Mesenchymal stem cell (in vitro differentiated cells and primary cell): ENCODE results near the gene AOX1.

Source experiments
- DNase-seq: peaks from one replicate; pipeline ENCODE4 v3.0.0-alpha.2; 2013
- H2AFZ ChIP-seq: one replicate; pipeline ENCODE4 v1.6.1; 2013; ENCODE audit warnings: low read depth, mild to moderate bottlenecking, control low read depth, inconsistent platforms, low read length, moderate library complexity
- H2AK5ac ChIP-seq: 2 replicates; pipeline ENCODE4 v1.6.1; 2013; ENCODE audit warnings: low read length, moderate library complexity, mild to moderate bottlenecking, inconsistent platforms; ENCODE audit not compliant: severe bottlenecking
- H2BK120ac ChIP-seq: one replicate; pipeline ENCODE4 v1.6.1; 2013; ENCODE audit warnings: low read depth, mild to moderate bottlenecking, inconsistent platforms, low read length, moderate library complexity
- H2BK12ac ChIP-seq, 2 experiments: one replicate each; pipeline ENCODE4 v1.6.1; 2013; ENCODE audit warnings: inconsistent platforms in 2 of 2, low read length in 2 of 2, mild to moderate bottlenecking in 2 of 2, moderate library complexity in 2 of 2, control low read depth in 1 of 2
- H2BK15ac ChIP-seq: one replicate; pipeline ENCODE4 v1.6.1; 2013; ENCODE audit warnings: mild to moderate bottlenecking, low read depth, inconsistent platforms; ENCODE audit not compliant: poor library complexity, severe bottlenecking
- H2BK5ac ChIP-seq: 2 replicates; pipeline ENCODE4 v1.6.1; 2013; ENCODE audit warnings: low read depth, mild to moderate bottlenecking, low read length, control low read depth, inconsistent platforms; ENCODE audit not compliant: poor library complexity, severe bottlenecking
- H3K14ac ChIP-seq, 2 experiments: one replicate each; pipeline ENCODE4 v1.6.1; 2013; ENCODE audit warnings: inconsistent platforms in 2 of 2, low read length in 2 of 2, control low read depth in 1 of 2, mild to moderate bottlenecking in 1 of 2, moderate library complexity in 1 of 2
- H3K18ac ChIP-seq, 2 experiments: one replicate each; pipeline ENCODE4 v1.6.1; 2013; ENCODE audit warnings: inconsistent platforms in 2 of 2, low read length in 2 of 2, control low read depth in 1 of 2, low read depth in 1 of 2, mild to moderate bottlenecking in 1 of 2
- H3K23ac ChIP-seq, 2 experiments: one replicate each; pipeline ENCODE4 v1.6.1; 2013; ENCODE audit warnings: inconsistent platforms in 2 of 2, low read length in 2 of 2, mild to moderate bottlenecking in 2 of 2, moderate library complexity in 2 of 2, control low read depth in 1 of 2
- H3K27ac ChIP-seq: 2 replicates; pipeline ENCODE4 v1.5.1; 2013; ENCODE audit warnings: mild to moderate bottlenecking, moderate library complexity, low read length, control low read depth, inconsistent platforms; ENCODE audit not compliant: poor library complexity, severe bottlenecking
- H3K27me3 ChIP-seq, 2 experiments: 2 replicates each; pipeline versions ENCODE4 v1.6.1 to v1.7.0; 2013; ENCODE audit warnings: low read length in 2 of 2, mild to moderate bottlenecking in 2 of 2, moderate library complexity in 2 of 2, control low read depth in 1 of 2, inconsistent platforms in 1 of 2; ENCODE audit not compliant: control insufficient read depth in 1 of 2, insufficient read depth in 1 of 2
- H3K36me3 ChIP-seq, 2 experiments: 2 replicates each; pipeline versions ENCODE4 v1.6.1 to v1.7.0; 2013; ENCODE audit warnings: low read length in 2 of 2, control low read depth in 1 of 2, inconsistent platforms in 1 of 2, low read depth in 1 of 2, mild to moderate bottlenecking in 1 of 2; ENCODE audit not compliant: insufficient read depth in 2 of 2, control insufficient read depth in 1 of 2
- H3K4ac ChIP-seq, 2 experiments: one replicate each; pipeline ENCODE4 v1.6.1; 2013; ENCODE audit warnings: inconsistent platforms in 2 of 2, low read length in 2 of 2, mild to moderate bottlenecking in 2 of 2, moderate library complexity in 2 of 2, control low read depth in 1 of 2, low read depth in 1 of 2
- H3K4me1 ChIP-seq: 2 replicates; pipeline ENCODE4 v1.6.1; 2013; ENCODE audit warnings: low read depth, low read length, control low read depth; ENCODE audit not compliant: control insufficient read depth, insufficient read depth
- H3K4me2 ChIP-seq: 2 replicates; pipeline ENCODE4 v1.6.1; 2013; ENCODE audit warnings: low read length, mild to moderate bottlenecking, inconsistent platforms; ENCODE audit not compliant: poor library complexity, severe bottlenecking
- H3K4me3 ChIP-seq, 2 experiments: 2 replicates each; pipeline versions ENCODE4 v1.5.1 to v1.7.0; 2013; ENCODE audit warnings: low read length in 2 of 2, mild to moderate bottlenecking in 2 of 2, control low read depth in 1 of 2, low read depth in 1 of 2; ENCODE audit not compliant: insufficient read depth in 1 of 2
- H3K79me1 ChIP-seq: replicated peaks from 2 replicates; pipeline ENCODE4 v1.6.1; 2013; ENCODE audit warnings: mild to moderate bottlenecking, control low read depth, low read length, inconsistent platforms; ENCODE audit not compliant: poor library complexity, severe bottlenecking
- H3K9ac ChIP-seq: 2 replicates; pipeline ENCODE4 v1.7.0; 2013; ENCODE audit warnings: mild to moderate bottlenecking, low read length, moderate library complexity
- H3K9me3 ChIP-seq: 2 replicates; pipeline ENCODE4 v1.7.0; 2013; ENCODE audit warnings: mild to moderate bottlenecking, low read length; ENCODE audit not compliant: control insufficient read depth
- H4K8ac ChIP-seq: one replicate; pipeline ENCODE4 v1.6.1; 2013; ENCODE audit warnings: inconsistent platforms, mild to moderate bottlenecking, low read length, moderate library complexity
- H4K91ac ChIP-seq: one replicate; pipeline ENCODE4 v1.6.1; 2013; ENCODE audit warnings: mild to moderate bottlenecking, low read length, inconsistent platforms
- WGBS: methylation state at CpG from one replicate; pipeline ENCODE4 v1.1.7; 2013; ENCODE audit warnings: mixed read lengths; 5-methylcytosine and 5-hydroxymethylcytosine counted together

The AOX1 gene

GRCh38 chr2:200662727-200663126, 76.9 kb downstream of the AOX1 start:
- Histone ChIP-seq H3K79me1 (no peaks in the 10 kb centered on the region), H2BK120ac (no peak overlapping the region), H2AK5ac (no peak overlapping the region), H3K14ac (no peak overlapping the region), H2AFZ (peak overlapping the region; percentile 3), H3K27ac (no peak overlapping the region), H3K23ac (no peak overlapping the region), H3K27me3 (no peaks in the 10 kb centered on the region), H3K9me3 (no peaks in the 10 kb centered on the region), H2BK15ac (no peak overlapping the region), H3K36me3 (peaks cover 0 to 41% of the 10 kb centered on the region in 2 experiments), H4K8ac (no peak overlapping the region), H3K4ac (no peak overlapping the region), H3K18ac (no peak overlapping the region), H3K9ac (peak overlapping the region; percentile 14), H3K4me1 (peaks cover 2% of the 10 kb centered on the region), H2BK12ac (no peak overlapping the region), H2BK5ac (no peak overlapping the region), H3K4me3 (peak overlapping the region in 1 of 2 experiments; percentile 23), H4K91ac (no peak overlapping the region), H3K4me2 (no peak overlapping the region)
- peak; percentile 76 for DNase-seq
- 1% methylated on average over 7 of the region's 7 CpGs for WGBS

GRCh38 chr2:200664770-200665494, 79.1 kb downstream of the AOX1 start:
- H3K4ac ChIP-seq, result no peak overlapping the region
- H3K18ac ChIP-seq, result no peak overlapping the region
- H3K9ac ChIP-seq, result no peak overlapping the region
- 91% methylated on average over 4 of the region's 6 CpGs for WGBS
- no peaks in the 10 kb centered on the region for H3K9me3 ChIP-seq
- no peak overlapping the region for H4K8ac ChIP-seq
- no peak overlapping the region for H2BK120ac ChIP-seq
- H3K4me3 ChIP-seq, result no peak overlapping the region
- no peak overlapping the region for H2BK15ac ChIP-seq
- H3K4me2 ChIP-seq, result no peak overlapping the region
- H2AFZ ChIP-seq, result no peak overlapping the region
- no peak overlapping the region for H2BK5ac ChIP-seq
- H3K27ac ChIP-seq, result no peak overlapping the region
- H2BK12ac ChIP-seq, result no peak overlapping the region
- no peak overlapping the region for H2AK5ac ChIP-seq
- peak overlapping the region in 1 of 2 experiments; percentile 8 for H3K14ac ChIP-seq
- H3K79me1 ChIP-seq, result no peaks in the 10 kb centered on the region
- H3K4me1 ChIP-seq, result peaks cover 2% of the 10 kb centered on the region
- no peak overlapping the region for H4K91ac ChIP-seq
- no peaks in the 10 kb centered on the region for H3K27me3 ChIP-seq
- no peak overlapping the region for H3K23ac ChIP-seq
- H3K36me3 ChIP-seq, result peaks cover 0 to 40% of the 10 kb centered on the region in 2 experiments
- no peak for DNase-seq

GRCh38 chr2:200665626-200666453, 80.0 kb downstream of the AOX1 start:
- no peak overlapping the region for H3K4me2 ChIP-seq
- H4K91ac ChIP-seq, result no peak overlapping the region
- no peak for DNase-seq
- H2AK5ac ChIP-seq, result no peak overlapping the region
- peaks cover 0 to 48% of the 10 kb centered on the region in 2 experiments for H3K36me3 ChIP-seq
- H3K27me3 ChIP-seq, result no peaks in the 10 kb centered on the region
- no peak overlapping the region for H2BK12ac ChIP-seq
- no peaks in the 10 kb centered on the region for H3K79me1 ChIP-seq
- H3K4ac ChIP-seq, result no peak overlapping the region
- peaks cover 2% of the 10 kb centered on the region for H3K4me1 ChIP-seq
- H3K9ac ChIP-seq, result no peak overlapping the region
- no peak overlapping the region for H2BK15ac ChIP-seq
- no peak overlapping the region for H3K27ac ChIP-seq
- H3K23ac ChIP-seq, result no peak overlapping the region
- H2AFZ ChIP-seq, result no peak overlapping the region
- no peak overlapping the region for H3K18ac ChIP-seq
- H2BK120ac ChIP-seq, result no peak overlapping the region
- H4K8ac ChIP-seq, result no peak overlapping the region
- no peaks in the 10 kb centered on the region for H3K9me3 ChIP-seq
- WGBS, result 91% methylated on average over 1 of the region's 2 CpGs
- no peak overlapping the region for H3K14ac ChIP-seq
- no peak overlapping the region for H3K4me3 ChIP-seq
- no peak overlapping the region for H2BK5ac ChIP-seq

- peaks cover 2% of the 10 kb centered on the region for H3K4me1 ChIP-seq
- no peak overlapping the region for H4K8ac ChIP-seq
- no peaks in the 10 kb centered on the region for H3K27me3 ChIP-seq
- H2BK5ac ChIP-seq, result no peak overlapping the region
- H3K14ac ChIP-seq, result no peak overlapping the region
- no peaks in the 10 kb centered on the region for H3K9me3 ChIP-seq
- no peak overlapping the region for H2AK5ac ChIP-seq
- no peak overlapping the region for H3K23ac ChIP-seq
- 87% methylated on average over 2 of the region's 3 CpGs for WGBS
- no peak overlapping the region for H2BK12ac ChIP-seq
- H2BK15ac ChIP-seq, result no peak overlapping the region
- no peak overlapping the region for H3K27ac ChIP-seq
- no peak overlapping the region for H3K4me2 ChIP-seq
- H3K36me3 ChIP-seq, result peaks cover 0 to 43% of the 10 kb centered on the region in 2 experiments
- H3K4ac ChIP-seq, result no peak overlapping the region
- H4K91ac ChIP-seq, result no peak overlapping the region
- H3K4me3 ChIP-seq, result no peak overlapping the region
- no peak overlapping the region for H3K18ac ChIP-seq
- H3K79me1 ChIP-seq, result no peaks in the 10 kb centered on the region
- H2AFZ ChIP-seq, result no peak overlapping the region
- H2BK120ac ChIP-seq, result no peak overlapping the region
- no peak overlapping the region for H3K9ac ChIP-seq
- no peak for DNase-seq
These were observed 81.6 kb downstream of the AOX1 start for GRCh38 chr2:200667413-200667812.
